Ammon's horn (tissue), 1 donor: ENCODE data around the gene EHMT1.
"Not testable (repeated sequence)": the region's sequence is repeated elsewhere in the genome, so short reads cannot be mapped to it uniquely, and the experiment has no call there.

ENCODE experiments used
- DNase-seq: peaks from one replicate; pipeline ENCODE4 v3.0.0-alpha.2; 2016; ENCODE audit warnings: low spot score

The EHMT1 gene

GRCh38 chr9:137694236-137694959, 75.6 kb downstream of the EHMT1 start:
- no peak for DNase-seq

DNA sequence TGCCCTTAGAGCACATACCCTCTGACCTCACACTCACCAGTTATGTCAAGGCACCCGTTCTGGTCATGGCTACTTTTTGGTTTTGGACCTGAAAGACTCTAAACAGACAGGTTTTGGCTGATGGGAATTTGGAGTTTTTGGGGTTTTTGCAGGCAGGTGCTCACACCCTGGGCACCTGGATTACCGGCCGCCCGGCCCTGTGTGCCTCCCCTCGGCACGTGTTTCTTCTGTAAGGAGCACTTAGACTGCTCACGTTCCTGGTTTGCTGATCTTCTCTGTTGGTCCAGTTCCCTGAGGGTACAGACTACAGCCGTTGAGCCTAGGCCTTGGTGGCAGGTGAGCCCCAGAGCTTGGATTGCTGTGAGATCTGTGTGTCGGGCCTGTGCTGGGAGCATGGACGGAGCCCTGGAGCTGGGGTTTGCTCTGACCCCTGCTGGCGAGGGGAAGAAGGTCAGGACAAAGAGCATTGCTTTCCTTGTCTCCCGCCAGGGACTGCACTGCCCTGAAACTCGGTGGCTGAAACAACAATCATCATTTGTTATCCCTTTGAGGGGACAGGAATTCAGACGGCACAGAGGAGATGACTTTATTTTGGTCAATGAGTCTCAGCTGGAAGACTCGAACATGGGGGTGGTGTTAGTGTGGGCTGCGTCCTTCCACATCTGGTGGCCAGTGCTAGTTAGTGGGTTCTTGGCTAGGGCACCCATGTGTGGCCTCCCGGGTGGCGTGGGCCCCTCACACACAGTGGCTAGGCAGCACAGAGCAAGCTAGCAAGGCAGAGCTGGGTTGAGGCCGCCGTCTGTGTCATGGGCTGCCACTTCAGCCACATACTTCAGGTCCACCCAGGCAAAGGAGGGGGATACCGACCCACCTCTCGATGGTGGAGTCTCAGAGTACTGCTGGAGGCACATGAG, 76.4 kb downstream of the EHMT1 start:
- peak; percentile 87 for DNase-seq

DNA sequence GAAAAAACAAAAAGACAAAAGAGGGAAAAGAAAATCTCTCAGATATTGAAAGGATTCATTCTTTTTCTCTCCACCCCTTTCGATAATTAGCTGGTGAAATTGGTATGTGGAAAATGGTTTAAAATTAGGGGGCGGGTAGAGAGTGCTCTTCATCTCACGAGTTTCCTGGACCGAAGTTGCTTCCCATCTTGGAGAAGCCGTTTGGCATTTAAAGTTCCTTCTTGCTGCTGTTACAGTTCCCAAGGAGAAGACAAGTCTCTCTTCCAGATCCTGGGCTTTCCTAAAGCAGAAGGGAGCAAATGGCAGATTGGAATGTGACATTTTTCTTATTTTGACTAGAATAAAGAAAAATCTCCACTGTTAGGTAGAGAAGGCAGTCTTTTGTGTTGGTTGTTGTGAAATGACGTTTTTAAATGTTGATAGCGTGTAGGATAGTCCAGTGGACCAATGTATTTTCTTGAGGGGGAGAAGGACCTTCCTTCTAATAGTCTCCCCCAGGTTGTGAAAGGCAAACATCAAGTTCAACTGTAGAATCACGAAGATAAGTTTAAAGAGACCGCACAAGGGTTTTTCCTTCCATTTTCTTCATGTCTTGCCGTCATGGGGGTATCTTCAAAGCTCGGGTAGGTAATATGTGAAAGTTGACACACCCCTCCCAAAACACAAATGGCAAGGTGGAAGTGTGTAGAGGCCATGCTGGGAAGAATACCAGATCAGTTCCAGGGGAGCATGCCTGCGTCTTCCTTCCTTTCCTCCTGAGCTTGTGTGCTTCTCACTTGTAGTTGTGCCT, 77.5 kb downstream of the EHMT1 start:
- no peak for DNase-seq

DNA sequence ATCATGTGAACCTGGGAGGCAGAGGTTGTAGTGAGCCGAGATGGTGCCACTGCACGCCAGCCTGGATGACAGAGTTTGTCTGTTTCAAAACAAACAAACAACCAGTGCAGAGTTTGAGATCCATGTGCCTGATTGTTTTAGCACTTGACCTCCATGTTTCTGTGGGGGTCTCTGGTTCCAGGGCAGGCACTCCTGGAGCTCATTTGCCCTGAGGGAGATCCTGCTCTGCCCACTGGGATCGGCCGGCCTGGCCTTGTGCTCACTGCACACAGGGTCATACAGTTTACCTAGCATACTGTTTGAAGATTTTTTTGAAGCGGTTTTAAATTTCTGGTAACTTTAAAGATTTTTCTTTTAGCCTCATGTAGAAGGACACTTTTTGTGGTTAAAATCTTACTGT, 78.4 kb downstream of the EHMT1 start:
- DNase-seq, result no peak

GRCh38 chr9:137697832-137698231, 79.0 kb downstream of the EHMT1 start:
- no peak for DNase-seq

DNA sequence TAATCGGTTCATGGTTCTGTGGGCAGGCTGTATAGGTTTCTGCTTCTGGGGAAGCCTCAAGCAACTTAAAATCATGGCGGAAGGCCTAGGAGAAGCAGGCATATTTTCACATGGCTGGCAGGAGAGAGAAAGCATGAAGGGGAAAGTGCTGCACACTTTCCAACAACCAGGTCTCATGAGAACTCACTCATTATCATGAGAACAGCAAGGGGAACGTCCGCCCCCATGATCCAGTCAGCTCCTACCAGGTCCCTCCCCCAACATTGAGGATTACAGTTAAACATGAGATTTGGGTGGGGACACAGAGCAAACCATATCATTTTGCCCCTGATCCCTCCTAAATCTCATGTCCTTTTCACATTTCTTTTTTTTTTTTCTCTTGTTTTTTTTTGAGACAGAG, 82.1 kb downstream of the EHMT1 start:
- DNase-seq, result no peak

DNA sequence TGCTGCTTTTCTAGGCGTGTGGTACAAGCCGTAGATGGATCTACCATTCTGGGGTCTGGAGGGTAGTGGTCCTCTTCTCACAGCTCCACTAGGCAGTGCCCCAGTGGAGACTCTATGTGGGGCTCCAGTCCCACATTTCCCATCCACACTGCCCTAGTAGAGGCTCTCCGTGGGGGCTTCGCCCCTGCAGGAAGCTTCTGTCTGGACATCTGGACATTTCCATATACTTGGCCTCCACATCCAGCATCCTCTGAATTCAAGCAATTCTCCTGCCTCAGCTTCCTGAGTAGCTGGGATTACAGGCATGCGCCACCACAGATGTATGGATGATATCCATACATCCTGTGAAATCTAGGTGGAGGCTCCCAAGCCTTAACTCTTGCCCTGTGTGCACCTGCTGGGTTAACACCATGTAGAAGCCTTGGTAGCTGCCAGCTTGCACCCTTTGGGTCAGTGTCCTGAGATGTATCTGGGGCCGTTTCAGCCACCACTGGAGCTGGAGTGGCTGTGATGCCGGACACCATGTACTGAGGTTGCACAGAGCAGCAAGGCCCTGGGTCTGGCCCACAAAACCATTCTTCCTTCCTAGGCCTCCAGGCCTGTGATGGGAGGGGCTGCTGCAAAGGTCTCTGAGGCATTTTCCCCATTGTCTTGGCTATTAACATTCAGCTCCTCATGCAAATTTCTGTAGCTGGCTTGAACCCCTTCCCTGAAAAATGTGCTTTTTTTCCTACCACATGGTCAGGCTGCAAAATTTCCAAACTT, 84.0 kb downstream of the EHMT1 start:
- no peak for DNase-seq

GRCh38 chr9:137703842-137704508, 85.2 kb downstream of the EHMT1 start:
- no peak for DNase-seq

DNA sequence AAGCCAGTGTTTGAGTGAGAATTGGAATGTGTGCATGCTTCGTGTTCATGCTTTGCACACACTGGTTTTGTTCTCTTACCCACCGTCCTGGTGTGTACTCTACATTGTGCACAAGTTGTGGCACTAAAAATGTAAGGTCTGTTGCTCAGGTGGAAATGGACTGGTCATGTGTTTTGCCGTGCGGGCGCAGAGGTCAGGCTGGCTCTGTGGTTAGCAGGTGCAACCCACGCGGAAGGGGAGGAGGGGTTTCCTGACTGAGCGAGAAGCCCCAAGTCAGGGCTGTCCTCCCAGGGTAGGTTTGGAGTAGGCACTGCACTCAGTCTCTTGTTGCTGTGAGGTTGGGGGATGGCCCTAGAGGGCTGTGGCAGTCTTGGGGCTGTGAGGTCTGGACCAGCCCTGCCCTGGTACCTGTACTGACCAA, 86.6 kb downstream of the EHMT1 start:
- no peak for DNase-seq

- no peak for DNase-seq
These were observed 87.1 kb downstream of the EHMT1 start for GRCh38 chr9:137705906-137706305.

DNA sequence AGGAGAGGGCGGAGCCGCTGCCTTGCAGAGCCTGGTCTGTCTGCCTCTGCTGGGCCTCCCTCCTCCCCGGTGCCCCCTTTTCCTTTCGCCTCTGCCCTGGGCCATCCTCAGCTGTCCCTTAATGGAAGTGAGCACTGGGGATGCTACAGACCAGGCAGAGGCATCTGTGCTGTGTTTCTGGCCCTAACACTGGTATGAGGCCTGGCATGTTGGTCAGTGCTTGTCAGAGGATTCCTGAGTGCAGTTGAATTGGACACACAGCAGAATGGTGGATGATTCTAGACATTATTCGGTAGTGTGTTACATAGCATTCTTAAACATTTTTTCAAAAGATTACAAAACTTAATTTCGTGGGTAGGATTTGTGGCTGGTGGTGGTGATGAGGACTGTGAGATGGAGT, 88.6 kb downstream of the EHMT1 start:
- no peak for DNase-seq

GRCh38 chr9:137708590-137709284, 89.9 kb downstream of the EHMT1 start:
- DNase-seq, result no peak

- no peak for DNase-seq
These were observed 90.8 kb downstream of the EHMT1 start for GRCh38 chr9:137709411-137710101.

DNA sequence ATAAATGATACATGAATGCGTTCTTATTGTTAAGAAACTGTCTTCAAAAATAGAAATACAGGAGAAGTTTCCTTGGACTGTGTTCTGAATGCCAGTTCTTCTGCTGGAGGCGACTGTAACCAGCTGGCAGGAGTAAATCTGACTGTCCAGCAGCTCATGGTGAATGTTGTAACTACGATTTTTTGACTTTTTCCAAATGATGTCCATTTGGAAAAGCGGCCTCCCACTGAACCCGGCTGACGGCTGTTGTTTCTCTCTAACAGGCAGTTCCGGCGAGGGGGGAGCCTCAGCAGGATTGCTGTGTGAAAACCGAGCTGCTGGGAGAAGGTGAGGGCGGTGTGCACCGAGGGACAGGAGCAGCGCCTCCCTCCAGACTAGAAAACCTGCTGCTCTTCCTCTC, 91.9 kb downstream of the EHMT1 start:
- no peak for DNase-seq

DNA sequence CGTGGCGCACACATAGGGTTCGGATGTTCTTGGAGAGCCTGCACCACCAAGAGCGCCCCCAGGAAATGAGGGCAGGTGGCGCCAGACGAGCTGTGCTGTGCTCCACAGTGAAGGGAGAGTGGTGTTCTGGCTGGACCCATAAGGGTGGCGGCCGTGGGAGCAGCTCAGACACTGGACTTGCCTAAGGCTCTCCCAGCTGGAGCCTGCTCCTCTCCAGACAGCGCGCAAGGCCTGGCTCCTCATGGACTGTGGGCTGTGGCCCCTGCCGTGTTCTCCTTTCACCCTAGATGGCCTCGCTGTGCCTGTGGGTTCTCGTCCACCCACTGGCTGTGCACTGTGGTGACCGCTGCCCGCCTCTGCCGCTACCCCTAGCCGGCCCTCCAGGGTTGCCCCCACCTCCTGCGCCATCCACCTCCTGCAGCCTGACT, 92.9 kb downstream of the EHMT1 start:
- DNase-seq, result no peak

DNA sequence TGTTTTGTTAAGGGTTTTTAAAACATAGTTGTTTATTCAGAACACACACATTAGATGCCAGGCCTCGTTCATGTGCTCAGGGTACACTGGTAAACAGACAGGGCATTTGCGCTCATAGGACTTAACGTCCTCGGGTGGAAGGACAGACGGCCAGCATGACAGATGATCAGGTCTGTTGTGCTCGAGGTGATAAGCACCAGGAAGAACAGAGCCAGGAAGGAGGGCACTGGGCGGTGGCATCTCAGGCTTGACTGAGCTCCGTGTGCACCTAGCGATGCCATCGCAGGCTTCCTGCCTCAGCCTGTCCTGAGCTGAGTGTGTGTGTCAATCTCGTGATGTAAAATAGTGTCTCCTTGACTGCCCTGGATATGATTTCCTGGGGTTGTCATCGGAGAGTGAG, 96.5 kb downstream of the EHMT1 start:
- DNase-seq, result no peak

GRCh38 chr9:137715866-137716693, 97.3 kb downstream of the EHMT1 start:
- not testable (repeated sequence) for DNase-seq

GRCh38 chr9:137716694-137717287, 98.0 kb downstream of the EHMT1 start:
- no peak for DNase-seq
